ENCODE results near the gene EYS. TPM values are rescaled to one million over a fixed set of nuclear protein-coding genes. Genes with fewer than 3 reads are reported as not detected.

EYS gene
- total and polyA plus RNA-seq, 2 of the 8 experiments (the other 6 are each of a cell fraction or from before 2014, with no cell fraction given) = 0.05 to 0.13 TPM

DNA sequence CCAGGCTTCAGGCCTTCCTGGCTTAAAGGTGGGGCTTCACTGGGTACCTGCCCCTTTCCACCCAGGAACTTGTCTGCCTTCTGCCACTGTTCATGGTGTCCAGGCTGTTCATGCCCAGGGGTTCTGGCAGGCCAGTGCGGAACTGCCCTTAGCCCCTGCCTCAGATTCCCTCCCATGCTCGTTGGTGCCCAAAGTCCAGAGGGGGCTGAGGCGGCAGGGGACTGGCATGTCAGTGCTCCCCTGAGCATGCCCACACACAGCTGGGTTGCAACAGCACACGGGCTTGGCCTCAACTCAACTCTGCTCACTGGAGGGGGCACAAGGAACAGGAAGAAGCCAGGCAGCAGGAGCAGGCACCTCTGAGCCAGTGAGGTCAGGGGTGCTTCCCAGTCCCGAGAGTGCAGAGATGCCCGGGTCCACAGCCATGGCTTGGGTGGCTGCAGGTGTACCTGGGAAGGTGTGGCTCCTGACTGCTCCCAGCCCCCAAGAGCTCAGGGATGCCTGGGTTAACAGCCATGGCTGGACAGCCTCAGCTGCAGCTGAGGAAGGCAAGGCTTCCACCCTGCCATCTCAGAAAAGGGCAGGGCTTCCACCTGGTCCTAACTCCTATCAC lies 845.9 kb downstream of the EYS start:
- Histone ChIP-seq H3K4me1 (replicated peaks in 1 of 4; ENCODE audit: control insufficient read depth in 3 of 4, insufficient read depth in 4 of 4, low read length in 3 of 4) (no peaks in the 10 kb centered on the region), H2BK5ac (ENCODE audit: low read depth, low read length) (no peak overlapping the region), H3K27ac (ENCODE audit: low read depth, low read length) (no peak overlapping the region), H2BK20ac (ENCODE audit: low read length) (no peak overlapping the region), H2BK15ac (ENCODE audit: low read length) (no peak overlapping the region), H3K9ac (replicated peaks in 1 of 4; ENCODE audit: extremely low read depth in 1 of 4, low read depth in 3 of 4, low read length in 3 of 4) (no peak overlapping the region), H3K36me3 (ENCODE audit: control insufficient read depth in 2 of 4, insufficient read depth in 4 of 4, low read length in 3 of 4) (no peaks in the 10 kb centered on the region), H2AK5ac (ENCODE audit: low read depth, low read length) (no peak overlapping the region), H3K18ac (ENCODE audit: extremely low read depth, low read length) (no peak overlapping the region), H3K79me2 (ENCODE audit: control insufficient read depth in 1 of 2, insufficient read depth in 2 of 2, low read length in 2 of 2) (no peaks in the 10 kb centered on the region), H3K27me3 (replicated peaks in 1 of 4; ENCODE audit: control insufficient read depth in 3 of 4, extremely low read depth in 1 of 4, insufficient read depth in 3 of 4, low read length in 3 of 4) (no peaks in the 10 kb centered on the region), H2AFZ (ENCODE audit: low read length) (no peak overlapping the region), H3K56ac (replicated peaks; ENCODE audit: insufficient read length, low read depth, low read length) (no peak overlapping the region), H3K79me1 (ENCODE audit: low read depth, low read length) (no peaks in the 10 kb centered on the region), H2BK12ac (ENCODE audit: low read depth, low read length) (no peak overlapping the region), H4K8ac (ENCODE audit: extremely low read depth, insufficient read depth, low read length) (no peak overlapping the region), H3K4ac (replicated peaks; ENCODE audit: insufficient read length, low read depth, low read length) (no peak overlapping the region), H3K4me2 (ENCODE audit: insufficient read depth in 1 of 2, low read depth in 2 of 2, low read length in 2 of 2) (no peak overlapping the region), H3K23me2 (ENCODE audit: low read depth, low read length) (no peaks in the 10 kb centered on the region), H4K91ac (replicated peaks; ENCODE audit: insufficient read length, low read length) (no peak overlapping the region), H4K20me1 (replicated peaks in 1 of 2; ENCODE audit: control insufficient read depth in 1 of 2, insufficient read depth in 2 of 2, low read length in 2 of 2) (no peaks in the 10 kb centered on the region), H2BK120ac (replicated peaks; ENCODE audit: low read depth, low read length) (no peak overlapping the region), H3K14ac (ENCODE audit: insufficient read length) (no peak overlapping the region), H3K9me3 (ENCODE audit: insufficient read depth in 2 of 2, low read depth in 1 of 2, low read length in 1 of 2) (peaks cover 0 to 3% of the 10 kb centered on the region in 2 experiments; a peak in 1 of 4 replicates), H3K4me3 (ENCODE audit: extremely low read depth in 1 of 4, insufficient read depth in 2 of 4, low read depth in 3 of 4, low read length in 4 of 4) (no peak overlapping the region), H4K5ac (ENCODE audit: insufficient read length, low read depth, low read length) (no peak overlapping the region), H3K23ac (ENCODE audit: insufficient read length) (no peak overlapping the region)
- ChIA-PET POLR2A (ENCODE audit: partially characterized antibody) (no interaction called here), CTCF (ENCODE audit: partially characterized antibody) (no interaction called here)
- DNase-seq (ENCODE audit: low read depth in 1 of 2, low spot score in 2 of 2) = no peak
- no peak for FAIRE-seq
- WGBS, 2 experiments (ENCODE audit: extremely low coverage in 1 of 2, insufficient coverage in 1 of 2, insufficient read length in 1 of 2, insufficient replicate concordance in 2 of 2, low coverage in 1 of 2, low lambda C conversion rate in 2 of 2, missing lambda C conversion rate in 1 of 2) = 96% methylated on average over 5 of the region's 6 CpGs; no CpG with 5 or more reads in 1 of the 2 experiments
- TF ChIP-seq HDAC2 (IDR thresholded peaks at IDR 0.05; ENCODE audit: borderline replicate concordance in 1 of 2, low read depth in 2 of 2, low read length in 2 of 2) (no peak), RAD21 (IDR thresholded peaks at IDR 0.05 in 1 of 2, conservative IDR thresholded peaks at IDR 0.05 in 1 of 2; ENCODE audit: low read depth in 2 of 2, low read length in 2 of 2) (no peak), PHF8 (conservative IDR thresholded peaks at IDR 0.05; ENCODE audit: low read depth, low read length) (no peak), RBBP5 (IDR thresholded peaks at IDR 0.05; ENCODE audit: borderline replicate concordance, low read depth, low read length) (no peak), SP4 (IDR thresholded peaks at IDR 0.05; ENCODE audit: low read length) (no peak), EGR1 (IDR thresholded peaks at IDR 0.05; ENCODE audit: borderline replicate concordance, low read depth, low read length) (no peak), CHD1 (IDR thresholded peaks at IDR 0.05; ENCODE audit: low read depth, low read length) (no peak), CHD2 (IDR thresholded peaks at IDR 0.05; ENCODE audit: low read length) (no peak), ASH2L (IDR thresholded peaks at IDR 0.05; ENCODE audit: low read length) (no peak), BRCA1 (IDR thresholded peaks at IDR 0.05; ENCODE audit: low read depth, low read length) (no peak), JUND (IDR thresholded peaks at IDR 0.05; ENCODE audit: low read length) (no peak), MAX (IDR thresholded peaks at IDR 0.05) (no peak), SIRT6 (IDR thresholded peaks at IDR 0.05; ENCODE audit: low read length) (no peak), EP300 (IDR thresholded peaks at IDR 0.05; ENCODE audit: borderline replicate concordance in 1 of 2, low read depth in 2 of 2, low read length in 2 of 2) (no peak)

Measured in H1 (cell line).